ENCODE results near the gene MAGEB4.
"Not testable (repeated sequence)": the region's sequence is repeated elsewhere in the genome, so short reads cannot be mapped to it uniquely, and the experiment has no call there.

MAGEB4 gene

DNA sequence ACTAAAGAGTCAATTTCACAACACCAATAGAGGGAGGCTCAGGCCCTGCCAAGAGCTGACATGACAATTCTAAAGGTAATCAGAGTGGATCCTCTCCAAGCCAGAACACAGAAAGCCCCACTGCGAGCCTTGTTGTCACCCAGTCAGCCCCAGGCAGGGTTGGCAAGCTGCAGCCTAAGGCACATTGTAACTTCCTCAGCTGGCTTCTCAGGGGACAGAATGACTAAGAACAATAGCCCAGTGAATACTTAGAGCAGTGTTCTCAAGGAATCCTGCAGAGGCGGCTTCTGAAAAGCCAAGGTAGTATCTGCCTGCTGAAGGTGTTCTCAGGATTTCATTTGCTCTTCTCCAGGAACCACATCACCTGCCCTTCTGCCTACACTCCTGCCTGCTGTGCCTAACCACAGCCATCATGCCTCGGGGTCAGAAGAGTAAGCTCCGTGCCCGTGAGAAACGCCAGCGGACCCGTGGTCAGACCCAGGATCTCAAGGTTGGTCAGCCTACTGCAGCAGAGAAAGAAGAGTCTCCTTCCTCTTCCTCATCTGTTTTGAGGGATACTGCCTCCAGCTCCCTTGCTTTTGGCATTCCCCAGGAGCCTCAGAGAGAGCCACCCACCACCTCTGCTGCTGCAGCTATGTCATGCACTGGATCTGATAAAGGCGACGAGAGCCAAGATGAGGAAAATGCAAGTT, at the start of gene MAGEB4:
MAGEB4 (plus strand) TSS at position 277 of the 692 bp plus-strand sequence; CDS start at position 413, 136 bp downstream.
- no peak for DNase-seq (ENCODE audit: low read depth in 2 of 2)

GRCh38 chrX:30193910-30194309, 47.9 kb upstream of the MAGEB4 start:
- DNase-seq (ENCODE audit: low read depth in 2 of 2) = not testable (repeated sequence)

GRCh38 chrX:30196322-30196721, 45.5 kb upstream of the MAGEB4 start:
- DNase-seq (ENCODE audit: low read depth in 2 of 2) = no peak

- DNase-seq (ENCODE audit: low read depth in 2 of 2) = no peak
These were observed 29.6 kb upstream of the MAGEB4 start for GRCh38 chrX:30212172-30212571.

DNA sequence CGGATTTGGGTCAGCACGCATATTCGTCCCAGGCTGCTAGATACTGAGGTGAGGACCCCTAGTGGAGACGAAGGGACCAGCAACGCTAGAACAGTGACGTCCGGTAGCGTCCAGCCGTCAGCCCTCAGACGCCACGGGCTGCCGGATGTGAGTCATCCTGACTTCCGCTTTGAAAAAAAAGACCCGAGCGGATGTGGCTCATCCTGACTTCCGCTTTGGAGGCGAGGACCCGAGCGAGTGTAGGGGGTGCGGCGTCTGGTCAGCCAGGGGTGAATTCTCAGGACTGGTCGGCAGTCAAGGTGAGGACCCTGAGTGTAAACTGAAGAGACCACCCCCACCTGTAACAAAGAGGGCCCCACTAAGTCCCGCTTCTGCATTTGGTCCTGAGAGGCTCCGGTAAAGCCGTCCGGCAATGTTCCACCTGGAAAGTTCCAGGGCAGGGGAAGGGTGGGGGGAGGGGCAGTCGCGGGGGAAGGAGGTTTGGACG, 26.4 kb upstream of the MAGEB4 start, which contains the start of gene MAGEB2:
MAGEB2 (plus strand) TSS at position 207 of the 487 bp plus-strand sequence. CDS start 3,018 bp downstream, outside the sequence.
- no peak for DNase-seq (ENCODE audit: low read depth in 2 of 2)

DNA sequence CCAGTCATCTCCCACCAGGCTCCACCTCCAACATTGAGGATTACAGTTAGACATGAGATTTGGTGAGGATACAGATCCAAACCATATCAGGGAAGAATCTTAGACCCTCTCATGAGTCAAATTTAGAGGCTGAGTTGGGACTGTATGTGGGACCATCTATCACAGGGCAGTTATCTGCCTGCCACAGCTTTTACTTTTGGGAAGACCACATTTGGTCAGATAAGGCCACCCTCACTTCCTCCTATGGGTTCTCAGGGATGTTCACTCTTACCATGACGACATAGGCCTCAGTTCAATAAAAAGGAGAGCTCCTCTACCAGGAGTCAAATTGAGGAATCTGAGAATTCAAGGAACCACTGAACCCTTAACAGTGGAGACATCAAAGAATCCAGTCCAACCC, 24.3 kb upstream of the MAGEB4 start:
- DNase-seq (ENCODE audit: low read depth in 2 of 2) = no peak

DNA sequence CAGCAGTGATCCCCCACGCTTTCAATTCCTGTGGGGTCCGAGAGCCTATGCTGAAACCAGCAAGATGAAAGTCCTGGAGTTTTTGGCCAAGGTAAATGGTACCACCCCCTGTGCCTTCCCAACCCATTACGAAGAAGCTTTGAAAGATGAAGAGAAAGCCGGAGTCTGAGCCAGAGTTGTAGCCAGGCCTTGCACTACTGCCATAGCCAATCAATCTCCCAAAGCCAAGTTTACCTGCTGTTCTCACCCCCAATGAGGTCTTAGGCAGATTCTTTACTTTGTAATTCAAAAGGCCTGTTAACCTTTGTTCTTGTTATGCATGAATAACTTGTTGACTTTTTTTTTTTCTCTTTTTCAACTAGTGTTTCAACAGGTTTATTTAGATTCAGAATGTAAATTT, 22.4 kb upstream of the MAGEB4 start:
- no peak for DNase-seq (ENCODE audit: low read depth in 2 of 2)

- DNase-seq (ENCODE audit: low read depth in 2 of 2) = no peak
These were observed 21.1 kb upstream of the MAGEB4 start for GRCh38 chrX:30220661-30221060.

DNA sequence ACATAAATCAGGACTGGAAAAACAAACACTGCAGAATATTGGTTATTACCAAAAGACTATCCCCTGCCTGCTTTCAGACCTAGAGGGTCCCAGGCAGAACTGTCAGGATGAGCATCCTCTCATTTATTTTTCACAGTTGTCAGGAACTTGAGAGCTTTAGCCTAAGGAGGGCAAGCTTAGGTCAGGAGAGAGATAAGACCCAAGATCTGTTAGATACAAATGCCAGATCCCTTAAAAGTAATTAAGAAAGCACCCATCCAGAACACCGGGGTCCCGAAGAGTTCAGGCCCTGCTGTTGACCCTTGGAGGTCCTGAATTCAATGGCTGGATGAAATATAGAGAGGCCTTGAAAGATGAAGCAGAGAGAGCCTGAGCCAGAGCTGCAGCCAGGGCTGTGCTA, 17.3 kb upstream of the MAGEB4 start:
- no peak for DNase-seq (ENCODE audit: low read depth in 2 of 2)

DNA sequence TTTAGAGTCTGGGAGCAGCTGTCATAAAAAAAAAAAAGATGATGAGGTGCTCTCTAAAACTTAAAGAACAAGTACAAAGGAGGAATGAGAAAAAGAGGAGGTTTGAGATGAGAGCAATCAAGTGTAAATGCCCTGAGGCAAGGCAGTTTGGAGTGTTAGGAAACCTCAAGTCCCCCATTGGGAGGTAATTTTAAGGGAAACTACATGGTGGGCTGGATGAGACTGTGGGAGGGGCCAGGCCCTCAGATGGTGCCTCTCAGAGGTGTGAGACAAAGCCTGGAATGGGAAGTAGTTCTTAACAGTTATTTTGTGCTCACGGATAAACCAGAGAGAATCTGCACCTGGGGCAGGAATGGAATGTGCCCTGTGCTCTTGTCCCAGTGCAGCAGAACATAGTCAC, 13.3 kb upstream of the MAGEB4 start:
- DNase-seq (ENCODE audit: low read depth in 2 of 2) = no peak

DNA sequence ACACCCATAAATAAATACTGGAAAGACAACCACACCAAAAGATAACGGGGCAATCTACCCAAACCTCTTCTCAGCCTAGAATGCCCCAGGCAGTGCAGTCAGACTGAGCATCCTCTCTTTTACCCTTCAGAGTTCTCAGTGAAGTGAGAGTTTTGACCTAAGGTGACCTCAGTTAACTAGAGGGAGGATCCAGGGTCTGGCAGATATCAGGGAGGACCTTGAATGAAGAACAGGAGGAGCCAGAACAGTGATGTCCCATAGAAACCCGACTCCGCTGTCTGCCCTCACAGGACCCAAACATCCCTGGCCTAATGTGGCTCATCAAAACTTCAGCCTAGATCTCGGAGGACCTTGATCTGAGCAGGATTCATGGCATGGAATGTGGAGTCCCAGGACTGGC, 11.4 kb upstream of the MAGEB4 start, which contains the start of gene MAGEB3:
MAGEB3 (plus strand) TSS at position 263 of the 400 bp plus-strand sequence. CDS start 5,268 bp downstream, outside the sequence.
- DNase-seq (ENCODE audit: low read depth in 2 of 2) = no peak

- no peak for DNase-seq (ENCODE audit: low read depth in 2 of 2)
These were observed 5.1 kb downstream of the MAGEB4 start, which contains the start of gene MAGEB1 for GRCh38 chrX:30246769-30247489. Gene MAGEB1 (plus strand): TSS chrX:30247146. CDS start chrX:30250494, 3,348 bp downstream.

- DNase-seq (ENCODE audit: low read depth in 2 of 2) = no peak
These were observed 7.1 kb downstream of the MAGEB4 start for GRCh38 chrX:30248854-30249253.

GRCh38 chrX:30253257-30253656, 11.5 kb downstream of the MAGEB4 start:
- DNase-seq (ENCODE audit: low read depth in 2 of 2) = no peak

DNA sequence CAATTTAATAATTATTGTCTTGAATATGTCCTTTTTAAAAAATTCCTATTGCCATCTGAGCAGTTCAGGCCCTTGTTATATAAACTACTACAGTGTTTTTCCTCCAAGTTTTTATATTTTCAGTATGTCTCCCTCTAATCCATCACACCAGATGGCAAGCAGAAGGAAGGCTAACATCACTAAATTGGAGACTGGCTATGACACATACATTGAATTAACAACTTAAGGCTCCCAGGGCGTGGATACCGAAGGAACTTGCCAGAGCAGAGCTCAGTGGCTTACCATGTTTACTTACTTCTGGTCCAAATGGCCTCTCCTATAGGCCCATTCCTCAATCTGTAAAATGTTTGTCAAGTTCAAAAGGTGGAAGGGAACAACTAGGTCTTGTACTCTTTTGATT, 18.1 kb downstream of the MAGEB4 start:
- DNase-seq (ENCODE audit: low read depth in 2 of 2) = no peak

GRCh38 chrX:30261012-30261411, 19.2 kb downstream of the MAGEB4 start:
- DNase-seq (ENCODE audit: low read depth in 2 of 2) = no peak

GRCh38 chrX:30262763-30263162, 21.0 kb downstream of the MAGEB4 start:
- DNase-seq (ENCODE audit: low read depth in 2 of 2) = no peak

DNA sequence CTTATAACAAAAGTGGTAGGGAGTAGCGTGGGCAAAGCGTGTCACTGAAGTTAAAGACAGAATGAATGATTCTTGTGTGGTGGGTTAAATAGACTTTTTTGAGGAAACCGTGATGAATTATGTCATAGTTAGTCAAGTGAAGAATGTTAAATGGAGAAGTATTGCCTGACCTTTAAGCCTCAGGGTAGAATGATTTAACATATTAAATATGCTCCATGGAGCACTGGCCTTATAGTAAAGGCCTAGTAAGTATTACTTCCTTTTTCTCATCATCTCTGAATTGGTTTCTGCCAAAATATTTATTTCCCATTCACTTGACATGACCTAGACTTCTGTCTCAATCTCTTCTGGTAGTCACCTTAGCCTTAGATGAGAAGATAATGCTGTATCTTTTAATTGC, 28.8 kb downstream of the MAGEB4 start:
- no peak for DNase-seq (ENCODE audit: low read depth in 2 of 2)

GRCh38 chrX:30275498-30275897, 33.7 kb downstream of the MAGEB4 start:
- DNase-seq (ENCODE audit: low read depth in 2 of 2) = no peak

DNA sequence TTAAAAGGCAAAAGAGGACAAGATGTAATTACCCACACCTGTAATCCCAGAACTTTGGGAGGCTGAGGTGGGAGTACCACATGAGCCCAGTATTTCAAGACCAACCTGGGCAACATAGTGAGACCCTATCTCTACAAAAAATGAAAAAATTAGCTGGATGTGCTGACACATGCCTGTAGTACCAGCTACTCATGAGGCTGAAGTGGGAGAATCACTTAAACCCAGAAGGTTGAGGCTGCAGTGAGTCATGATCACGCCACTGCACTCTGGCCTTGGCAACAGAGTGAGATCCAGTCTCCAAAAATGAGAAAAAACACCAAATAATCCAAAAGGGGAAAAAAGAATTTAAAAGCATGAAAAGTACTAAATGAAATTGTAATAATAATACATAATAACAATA, 36.6 kb downstream of the MAGEB4 start:
- no peak for DNase-seq (ENCODE audit: low read depth in 2 of 2)

DNA sequence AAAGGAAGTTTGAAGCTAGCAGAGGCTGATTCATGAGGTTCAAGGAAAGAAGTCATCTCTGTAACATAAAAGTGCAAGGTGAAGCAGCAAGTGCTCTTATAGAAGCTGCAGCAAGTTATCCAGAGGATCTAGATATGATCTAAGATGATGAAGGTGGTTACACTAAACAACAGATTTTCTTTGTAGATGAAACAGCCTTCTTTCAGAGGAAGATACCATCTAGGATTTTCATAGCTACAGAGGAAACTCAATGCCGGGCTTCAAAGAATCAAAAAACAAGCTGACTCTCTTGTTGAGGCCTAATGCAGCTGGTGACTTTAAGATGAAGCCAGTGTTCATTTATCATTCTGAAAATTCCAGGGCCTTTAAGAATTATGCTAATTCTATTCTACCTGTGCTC, 38.6 kb downstream of the MAGEB4 start:
- no peak for DNase-seq (ENCODE audit: low read depth in 2 of 2)

- DNase-seq (ENCODE audit: low read depth in 2 of 2) = no peak
These were observed 40.7 kb downstream of the MAGEB4 start for GRCh38 chrX:30282527-30282926.
